ENCODE results near the gene USP40. TPM values are rescaled to one million over a fixed set of nuclear protein-coding genes. Genes with fewer than 3 reads are reported as not detected.

The USP40 gene
- polyA plus RNA-seq, 3 donors: 4.0 to 13.5 (median 5.1) TPM

DNA sequence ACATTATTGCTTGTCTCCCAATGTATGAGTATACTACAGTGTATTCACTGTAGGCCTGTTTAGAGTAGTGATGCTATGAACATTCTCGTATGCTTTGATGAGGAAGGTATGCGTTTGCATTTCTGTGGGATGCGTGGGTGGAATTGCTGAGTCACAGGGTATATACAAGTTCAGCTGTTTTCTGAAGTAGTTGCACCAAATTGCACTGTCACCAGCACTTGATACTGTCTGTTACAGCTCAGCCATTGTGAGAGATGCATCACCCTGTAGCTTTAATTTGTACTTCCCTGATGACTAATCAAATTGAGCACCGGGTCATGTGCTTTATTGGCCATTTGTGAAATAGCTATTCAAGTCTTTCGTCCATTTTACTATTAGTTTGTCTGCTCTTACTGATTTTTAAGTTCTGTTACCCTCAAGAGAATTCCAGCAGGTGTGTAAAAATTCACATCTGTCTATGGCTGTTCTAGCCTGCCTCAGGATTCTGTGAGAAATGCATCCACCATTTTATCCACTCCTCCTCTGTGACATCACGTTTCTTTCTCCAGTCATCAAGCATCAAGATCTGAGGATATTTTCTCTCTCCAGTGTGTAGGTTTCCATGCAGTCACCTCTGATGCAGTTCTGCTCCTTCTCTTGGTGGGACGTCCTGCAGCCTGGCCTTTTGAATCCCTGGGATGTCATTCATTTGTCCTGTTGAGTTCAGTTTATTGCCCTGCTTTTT, 139.8 kb downstream of the USP40 start:
- Histone ChIP-seq H3K4me2 (replicated peaks; ENCODE audit: extremely low read depth, low read length, poor library complexity, severe bottlenecking) (no peak overlapping the region), H3K9ac (ENCODE audit: insufficient read depth, low read length, poor library complexity, severe bottlenecking) (no peak overlapping the region), H3K79me2 (ENCODE audit: insufficient read depth, low read length) (peaks cover 94% of the 10 kb centered on the region), H4K20me1 (ENCODE audit: insufficient read depth, low read length) (peaks cover 94% of the 10 kb centered on the region), H2AFZ (ENCODE audit: insufficient read depth, low read depth, low read length, poor library complexity, severe bottlenecking) (no peak overlapping the region), H3K36me3 (replicated peaks in 1 of 2; ENCODE audit: control insufficient read depth in 1 of 2, insufficient read depth in 2 of 2, low read length in 2 of 2) (peaks cover 27 to 86% of the 10 kb centered on the region in 2 donors), H3K4me1 (ENCODE audit: control insufficient read depth in 1 of 2, insufficient read depth in 2 of 2, low read length in 2 of 2) (no peaks in the 10 kb centered on the region), H3K9me3 (replicated peaks in 1 of 2; ENCODE audit: control insufficient read depth in 1 of 2, insufficient read depth in 1 of 2, low read length in 2 of 2) (peaks cover 15 to 16% of the 10 kb centered on the region in 2 donors), H3K4me3 (replicated peaks in 1 of 3; ENCODE audit: low read depth in 2 of 3, low read length in 3 of 3) (no peak overlapping the region), H3K27ac (ENCODE audit: low read depth in 1 of 2, low read length in 2 of 2) (peak overlapping the region in 1 of 2 donors; percentile 2), H3K27me3 (ENCODE audit: control insufficient read depth in 2 of 2, insufficient read depth in 2 of 2, low read length in 2 of 2) (no peaks in the 10 kb centered on the region)
- Mint-ChIP-seq H3K36me3 (peaks cover 59 to 75% of the 10 kb centered on the region in 2 donors), H3K27ac (peak overlapping the region in 5 of 7 donors; percentile 8 to 76 (median 31)), H3K4me1 (peaks cover 11% of the 10 kb centered on the region), H3K4me3 (no peak overlapping the region), H3K9me3 (peaks cover 8 to 23% (median 14%) of the 10 kb centered on the region in 7 donors), H3K27me3 (ENCODE audit: low read depth in 3 of 3) (no peaks in the 10 kb centered on the region)
- TF ChIP-seq, protein P1, sequence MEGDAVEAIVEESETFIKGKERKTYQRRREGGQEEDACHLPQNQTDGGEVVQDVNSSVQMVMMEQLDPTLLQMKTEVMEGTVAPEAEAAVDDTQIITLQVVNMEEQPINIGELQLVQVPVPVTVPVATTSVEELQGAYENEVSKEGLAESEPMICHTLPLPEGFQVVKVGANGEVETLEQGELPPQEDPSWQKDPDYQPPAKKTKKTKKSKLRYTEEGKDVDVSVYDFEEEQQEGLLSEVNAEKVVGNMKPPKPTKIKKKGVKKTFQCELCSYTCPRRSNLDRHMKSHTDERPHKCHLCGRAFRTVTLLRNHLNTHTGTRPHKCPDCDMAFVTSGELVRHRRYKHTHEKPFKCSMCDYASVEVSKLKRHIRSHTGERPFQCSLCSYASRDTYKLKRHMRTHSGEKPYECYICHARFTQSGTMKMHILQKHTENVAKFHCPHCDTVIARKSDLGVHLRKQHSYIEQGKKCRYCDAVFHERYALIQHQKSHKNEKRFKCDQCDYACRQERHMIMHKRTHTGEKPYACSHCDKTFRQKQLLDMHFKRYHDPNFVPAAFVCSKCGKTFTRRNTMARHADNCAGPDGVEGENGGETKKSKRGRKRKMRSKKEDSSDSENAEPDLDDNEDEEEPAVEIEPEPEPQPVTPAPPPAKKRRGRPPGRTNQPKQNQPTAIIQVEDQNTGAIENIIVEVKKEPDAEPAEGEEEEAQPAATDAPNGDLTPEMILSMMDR (IDR thresholded peaks at IDR 0.05): no peak
- intact Hi-C loops (cut with micrococcal nuclease): no loop called here
- WGBS (ENCODE audit: insufficient coverage): 74% methylated on average over 6 of the region's 7 CpGs
- DNase-seq: peak in 2 of 3 donors; percentile 22 to 63

Other genes with a start within 250 kb of the USP40 start
- gene DGKD, start 212.3 kb downstream of the USP40 start, polyA plus RNA-seq: 10 to 100 TPM; 14.5 to 67.5 (median 16.6) TPM
- gene UGT1A8, start 50.9 kb upstream of the USP40 start, polyA plus RNA-seq: not detected
- not detected for gene UGT1A10, start 69.7 kb upstream of the USP40 start, polyA plus RNA-seq
- gene UGT1A9, start 105.1 kb upstream of the USP40 start, polyA plus RNA-seq: not detected
- not detected for gene UGT1A7, start 115.1 kb upstream of the USP40 start, polyA plus RNA-seq
- not detected for gene UGT1A6, start 126.1 kb upstream of the USP40 start, polyA plus RNA-seq
- gene UGT1A5, start 146.1 kb upstream of the USP40 start, polyA plus RNA-seq: not detected
- gene UGT1A4, start 152.0 kb upstream of the USP40 start, polyA plus RNA-seq: not detected
- gene UGT1A3, start 162.3 kb upstream of the USP40 start, polyA plus RNA-seq: not detected
- gene UGT1A1, start 193.5 kb upstream of the USP40 start, polyA plus RNA-seq: not detected
- gene MROH2A, start 211.5 kb upstream of the USP40 start, polyA plus RNA-seq: not detected